Activated CD4-positive, alpha-beta T cell treated with anti-CD3 and anti-CD28 coated beads, Interleukin-2, amount 50 U/mL, for 16 hours (primary cell): Measurements from ENCODE around the gene TBC1D19.
"Not testable (repeated sequence)": the region's sequence is repeated elsewhere in the genome, so short reads cannot be mapped to it uniquely, and the experiment has no call there.

Experiments used
- DNase-seq: peaks from one replicate; pipeline ENCODE4 v3.0.0-alpha.2; 2020

TBC1D19 gene

GRCh38 chr4:26687728-26688127, 103.8 kb downstream of the TBC1D19 start:
- DNase-seq: no peak

- no peak for DNase-seq
Measured at GRCh38 chr4:26690506-26690905, 106.6 kb downstream of the TBC1D19 start.

- DNase-seq: no peak
Measured at GRCh38 chr4:26692014-26692726, 108.3 kb downstream of the TBC1D19 start.

GRCh38 chr4:26694131-26694530, 110.2 kb downstream of the TBC1D19 start:
- not testable (repeated sequence) for DNase-seq

- DNase-seq: no peak
Measured at GRCh38 chr4:26700110-26700509, 116.2 kb downstream of the TBC1D19 start.

GRCh38 chr4:26701095-26701494, 117.2 kb downstream of the TBC1D19 start:
- no peak for DNase-seq

GRCh38 chr4:26701786-26702227, 117.9 kb downstream of the TBC1D19 start:
- no peak for DNase-seq

- no peak for DNase-seq
Measured at GRCh38 chr4:26707342-26707741, 123.5 kb downstream of the TBC1D19 start.

GRCh38 chr4:26709246-26709645, 125.4 kb downstream of the TBC1D19 start:
- no peak for DNase-seq

GRCh38 chr4:26713563-26714151, 129.8 kb downstream of the TBC1D19 start:
- DNase-seq: no peak

GRCh38 chr4:26715636-26716242, 131.9 kb downstream of the TBC1D19 start:
- DNase-seq: no peak

GRCh38 chr4:26717332-26717731, 133.4 kb downstream of the TBC1D19 start:
- DNase-seq: no peak

- no peak for DNase-seq
Measured at GRCh38 chr4:26719954-26720552, 136.2 kb downstream of the TBC1D19 start.

- no peak for DNase-seq
Measured at GRCh38 chr4:26721685-26722084, 137.8 kb downstream of the TBC1D19 start.

- DNase-seq: peak; percentile 34
Measured at GRCh38 chr4:26723216-26723615, 139.3 kb downstream of the TBC1D19 start.

- DNase-seq: no peak
Measured at GRCh38 chr4:26724534-26724933, 140.7 kb downstream of the TBC1D19 start.

- no peak for DNase-seq
Measured at GRCh38 chr4:26726655-26727387, 142.9 kb downstream of the TBC1D19 start.

GRCh38 chr4:26727844-26728243, 144.0 kb downstream of the TBC1D19 start:
- no peak for DNase-seq

- DNase-seq: no peak
Measured at GRCh38 chr4:26729027-26729426, 145.1 kb downstream of the TBC1D19 start.

- DNase-seq: no peak
Measured at GRCh38 chr4:26729547-26729946, 145.7 kb downstream of the TBC1D19 start.

- peak; percentile 83 for DNase-seq
Measured at GRCh38 chr4:26731351-26732035, 147.6 kb downstream of the TBC1D19 start.

GRCh38 chr4:26732356-26732755, 148.5 kb downstream of the TBC1D19 start:
- no peak for DNase-seq

GRCh38 chr4:26736621-26737020, 152.7 kb downstream of the TBC1D19 start:
- DNase-seq: no peak
